SK-N-SH (cell line): ENCODE measurements around the gene TNFSF11.

Source experiments
- CHD2 ChIP-seq: fragments of 150-350 bp; IDR thresholded peaks from 2 replicates; pipeline ENCODE4 v1.6.1; 2018; ENCODE audit warnings: low read length; ENCODE audit not compliant: partially characterized antibody
- EP300 ChIP-seq, 2 experiments: IDR thresholded peaks; 2 replicates each; pipeline versions ENCODE4 v1.4.0 to v1.6.1; 2012; ENCODE audit warnings: borderline replicate concordance in 1 of 2, low read depth in 1 of 2, low read length in 1 of 2
- EZH2phosphoT487 ChIP-seq: fragments of 200-600 bp; sonication (generic); IDR thresholded peaks from 2 replicates; pipeline ENCODE4 v1.6.1; 2017; ENCODE audit warnings: low read depth, mixed run types, mild to moderate bottlenecking, antibody characterized with exemption, moderate library complexity, borderline replicate concordance
- JUND ChIP-seq: IDR thresholded peaks from 2 replicates; pipeline ENCODE4 v1.4.0; 2012
- POLR2AphosphoS5 ChIP-seq: IDR thresholded peaks from 2 replicates; pipeline ENCODE4 v1.6.1; 2012; ENCODE audit warnings: low read depth, low read length
- RFX5 ChIP-seq: IDR thresholded peaks from 2 replicates; pipeline ENCODE4 v1.6.1; 2012; ENCODE audit warnings: mild to moderate bottlenecking, improper control_type of control experiment, low read length
- SMC3 ChIP-seq: IDR thresholded peaks from 2 replicates; pipeline ENCODE4 v1.6.1; 2012; ENCODE audit warnings: low read depth, low read length, improper control_type of control experiment
- TEAD4 ChIP-seq: IDR thresholded peaks from 2 replicates; pipeline ENCODE4 v1.4.0; 2012; ENCODE audit warnings: mild to moderate bottlenecking, borderline replicate concordance; ENCODE audit not compliant: insufficient read depth
- TF ChIP-seq, protein P1 (sequence below): fragments of 200-600 bp; sonication (generic); IDR thresholded peaks from 2 replicates; pipeline ENCODE4 v1.6.1; 2017; ENCODE audit warnings: antibody characterized with exemption, mild to moderate bottlenecking, moderate library complexity
- TF ChIP-seq, protein P2 (sequence below): IDR thresholded peaks from 2 replicates; pipeline ENCODE4 v1.4.0; 2012; ENCODE audit warnings: low read depth

- no peak for TF ChIP-seq RFX5
- no peak for TF ChIP-seq TEAD4
- no peak for TF ChIP-seq JUND
- TF ChIP-seq EZH2phosphoT487 = no peak
- TF ChIP-seq, protein P1, sequence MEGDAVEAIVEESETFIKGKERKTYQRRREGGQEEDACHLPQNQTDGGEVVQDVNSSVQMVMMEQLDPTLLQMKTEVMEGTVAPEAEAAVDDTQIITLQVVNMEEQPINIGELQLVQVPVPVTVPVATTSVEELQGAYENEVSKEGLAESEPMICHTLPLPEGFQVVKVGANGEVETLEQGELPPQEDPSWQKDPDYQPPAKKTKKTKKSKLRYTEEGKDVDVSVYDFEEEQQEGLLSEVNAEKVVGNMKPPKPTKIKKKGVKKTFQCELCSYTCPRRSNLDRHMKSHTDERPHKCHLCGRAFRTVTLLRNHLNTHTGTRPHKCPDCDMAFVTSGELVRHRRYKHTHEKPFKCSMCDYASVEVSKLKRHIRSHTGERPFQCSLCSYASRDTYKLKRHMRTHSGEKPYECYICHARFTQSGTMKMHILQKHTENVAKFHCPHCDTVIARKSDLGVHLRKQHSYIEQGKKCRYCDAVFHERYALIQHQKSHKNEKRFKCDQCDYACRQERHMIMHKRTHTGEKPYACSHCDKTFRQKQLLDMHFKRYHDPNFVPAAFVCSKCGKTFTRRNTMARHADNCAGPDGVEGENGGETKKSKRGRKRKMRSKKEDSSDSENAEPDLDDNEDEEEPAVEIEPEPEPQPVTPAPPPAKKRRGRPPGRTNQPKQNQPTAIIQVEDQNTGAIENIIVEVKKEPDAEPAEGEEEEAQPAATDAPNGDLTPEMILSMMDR = no peak
- no peak for TF ChIP-seq SMC3
- no peak for TF ChIP-seq POLR2AphosphoS5
- TF ChIP-seq, protein P2, sequence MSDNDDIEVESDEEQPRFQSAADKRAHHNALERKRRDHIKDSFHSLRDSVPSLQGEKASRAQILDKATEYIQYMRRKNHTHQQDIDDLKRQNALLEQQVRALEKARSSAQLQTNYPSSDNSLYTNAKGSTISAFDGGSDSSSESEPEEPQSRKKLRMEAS = no peak
- TF ChIP-seq CHD2 = no peak
- no peak for TF ChIP-seq EP300 (IDR thresholded peaks at IDR 0.05; ENCODE audit: borderline replicate concordance in 1 of 2, low read depth in 1 of 2, low read length in 1 of 2)
Measured at GRCh38 chr13:42534785-42535184, 39.2 kb upstream of the TNFSF11 start.
